RWPE2 (cell line): ENCODE data around the gene NR2F1.
A peak's percentile ranks its signal among the peaks of the same experiment; 100 is the strongest.
"Not testable (repeated sequence)": the region's sequence is repeated elsewhere in the genome, so short reads cannot be mapped to it uniquely, and the experiment has no call there.

Experiments used
- ATAC-seq: fragments of 200-7000 bp; cut with Tn5 transposase; 3 replicates; pipeline ENCODE4 v1.9.1; 2021; ENCODE audit warnings: low read depth
- DNase-seq: peaks from one replicate; pipeline ENCODE4 v3.0.0-alpha.2; 2020; ENCODE audit warnings: low spot score
- H3K27ac ChIP-seq: fragments of 450-650 bp; 2 replicates; pipeline ENCODE4 v1.5.1; 2017; ENCODE audit warnings: mild to moderate bottlenecking; ENCODE audit not compliant: poor library complexity, severe bottlenecking
- H3K27me3 ChIP-seq: fragments of 250-450 bp; sonication (Bioruptor Pico); 2 replicates; pipeline ENCODE4 v1.5.1; 2021; ENCODE audit warnings: mild to moderate bottlenecking, moderate library complexity; ENCODE audit not compliant: insufficient read depth, poor library complexity, severe bottlenecking
- H3K36me3 ChIP-seq: fragments of 250-450 bp; sonication (Bioruptor Pico); 2 replicates; pipeline ENCODE4 v1.5.1; 2020; ENCODE audit warnings: low read depth, mild to moderate bottlenecking, moderate library complexity
- H3K4me1 ChIP-seq: fragments of 250-450 bp; sonication (Bioruptor Pico); 2 replicates; pipeline ENCODE4 v1.5.1; 2021; ENCODE audit warnings: mild to moderate bottlenecking, moderate library complexity; ENCODE audit not compliant: insufficient read depth, poor library complexity, severe bottlenecking
- H3K4me3 ChIP-seq: fragments of 250-450 bp; sonication (Bioruptor Pico); 2 replicates; pipeline ENCODE4 v1.5.1; 2021; ENCODE audit warnings: mild to moderate bottlenecking, moderate library complexity; ENCODE audit not compliant: severe bottlenecking
- H3K9me3 ChIP-seq: fragments of 250-450 bp; sonication (Bioruptor Pico); 2 replicates; pipeline ENCODE4 v1.5.1; 2021; ENCODE audit warnings: mild to moderate bottlenecking, moderate library complexity; ENCODE audit not compliant: severe bottlenecking
- TF ChIP-seq, protein P1 (sequence below): fragments of 450-650 bp; IDR thresholded peaks from one replicate; pipeline ENCODE4 v1.5.1; 2017; ENCODE audit warnings: mild to moderate bottlenecking, moderate library complexity; ENCODE audit not compliant: poor library complexity, severe bottlenecking

NR2F1 gene

GRCh38 chr5:93582677-93583438 lies at the start of gene NR2F1:
Gene NR2F1 (plus strand): TSS chr5:93583222. CDS start chr5:93585024, 1,802 bp downstream.
- ATAC-seq: peak; percentile 28
- TF ChIP-seq, protein P1, sequence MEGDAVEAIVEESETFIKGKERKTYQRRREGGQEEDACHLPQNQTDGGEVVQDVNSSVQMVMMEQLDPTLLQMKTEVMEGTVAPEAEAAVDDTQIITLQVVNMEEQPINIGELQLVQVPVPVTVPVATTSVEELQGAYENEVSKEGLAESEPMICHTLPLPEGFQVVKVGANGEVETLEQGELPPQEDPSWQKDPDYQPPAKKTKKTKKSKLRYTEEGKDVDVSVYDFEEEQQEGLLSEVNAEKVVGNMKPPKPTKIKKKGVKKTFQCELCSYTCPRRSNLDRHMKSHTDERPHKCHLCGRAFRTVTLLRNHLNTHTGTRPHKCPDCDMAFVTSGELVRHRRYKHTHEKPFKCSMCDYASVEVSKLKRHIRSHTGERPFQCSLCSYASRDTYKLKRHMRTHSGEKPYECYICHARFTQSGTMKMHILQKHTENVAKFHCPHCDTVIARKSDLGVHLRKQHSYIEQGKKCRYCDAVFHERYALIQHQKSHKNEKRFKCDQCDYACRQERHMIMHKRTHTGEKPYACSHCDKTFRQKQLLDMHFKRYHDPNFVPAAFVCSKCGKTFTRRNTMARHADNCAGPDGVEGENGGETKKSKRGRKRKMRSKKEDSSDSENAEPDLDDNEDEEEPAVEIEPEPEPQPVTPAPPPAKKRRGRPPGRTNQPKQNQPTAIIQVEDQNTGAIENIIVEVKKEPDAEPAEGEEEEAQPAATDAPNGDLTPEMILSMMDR: no peak
- Histone ChIP-seq H3K27me3 (peaks cover 11% of the 10 kb centered on the region), H3K27ac (no peak within 1 kb of the TSS), H3K36me3 (no peaks in the 10 kb centered on the region), H3K9me3 (no peaks in the 10 kb centered on the region), H3K4me3 (peak within 1 kb of the TSS; percentile 91), H3K4me1 (no peaks in the 10 kb centered on the region)
- no peak for DNase-seq

DNA sequence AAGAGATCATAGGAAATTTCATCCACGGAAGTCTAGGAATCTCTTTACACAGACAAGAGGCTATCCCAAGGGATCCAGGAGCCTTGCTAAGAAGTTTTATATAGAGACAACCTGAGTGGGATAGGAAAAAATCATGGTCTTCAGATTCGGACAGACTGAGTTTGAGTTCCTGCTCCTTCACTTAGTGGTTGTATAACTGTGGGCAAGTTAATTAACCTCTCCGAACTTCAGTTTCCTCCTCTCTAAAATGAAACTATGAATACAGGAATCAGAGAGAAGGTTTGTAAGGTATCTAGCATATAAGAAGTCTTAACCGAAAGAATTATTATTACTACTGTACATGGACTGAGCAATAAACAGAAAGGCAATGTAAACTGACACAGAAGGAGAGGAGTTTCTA lies 37.1 kb upstream of the NR2F1 start:
- no peaks in the 10 kb centered on the region for H3K27me3 ChIP-seq
- TF ChIP-seq, protein P1: no peak
- ATAC-seq: no peak
- H3K4me1 ChIP-seq: no peaks in the 10 kb centered on the region
- H3K4me3 ChIP-seq: no peak overlapping the region
- DNase-seq: no peak
- H3K27ac ChIP-seq: no peak overlapping the region
- no peaks in the 10 kb centered on the region for H3K9me3 ChIP-seq
- H3K36me3 ChIP-seq: no peaks in the 10 kb centered on the region

- H3K4me3 ChIP-seq, H3K9me3 ChIP-seq, DNase-seq, H3K4me1 ChIP-seq, H3K27ac ChIP-seq, H3K36me3 ChIP-seq, H3K27me3 ChIP-seq, ATAC-seq: not testable (repeated sequence)
These were observed 33.4 kb upstream of the NR2F1 start for GRCh38 chr5:93549594-93549993.

GRCh38 chr5:93557021-93557604 lies 25.9 kb upstream of the NR2F1 start:
- no peak for ATAC-seq

DNA sequence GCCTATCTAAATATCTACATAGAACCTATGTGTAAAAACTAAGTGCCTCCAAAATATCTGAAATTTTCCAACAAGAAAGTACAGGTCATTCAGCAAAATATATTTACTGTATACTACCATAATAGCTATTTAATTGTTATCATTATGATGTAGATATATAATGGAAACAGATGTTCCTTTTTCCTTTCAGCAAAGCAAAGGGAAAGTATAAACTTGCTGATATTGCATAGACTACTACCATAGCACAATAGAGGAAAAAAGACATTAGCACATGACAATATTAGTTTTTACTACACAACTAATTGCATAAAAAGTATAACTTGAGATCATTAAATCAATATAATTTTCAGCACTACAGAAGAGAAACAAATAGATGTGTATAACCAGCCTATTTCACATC lies 16.9 kb upstream of the NR2F1 start:
- TF ChIP-seq, protein P1: no peak
- H3K27ac ChIP-seq: no peak overlapping the region

More at GRCh38 chr5:93557021-93557604, 25.9 kb upstream of the NR2F1 start:
- DNase-seq: no peak
- Histone ChIP-seq H3K9me3 (no peaks in the 10 kb centered on the region), H3K36me3 (no peaks in the 10 kb centered on the region), H3K27ac (no peak overlapping the region), H3K4me1 (no peaks in the 10 kb centered on the region), H3K27me3 (no peaks in the 10 kb centered on the region), H3K4me3 (no peak overlapping the region)
- TF ChIP-seq, protein P1: no peak

More for the DNA sequence above, 16.9 kb upstream of the NR2F1 start:
- ATAC-seq (no peak), DNase-seq (no peak)
- H3K36me3 ChIP-seq: 0 out of 2 replicates have a peak, but pooled peaks cover 2% of the 10 kb centered on the region
- peaks cover 8% of the 10 kb centered on the region for H3K4me1 ChIP-seq
- no peaks in the 10 kb centered on the region for H3K9me3 ChIP-seq
- no peak overlapping the region for H3K4me3 ChIP-seq
- H3K27me3 ChIP-seq: no peaks in the 10 kb centered on the region
